RWPE2 (cell line): ENCODE data around the gene ZGPAT.

Experiments used
- ATAC-seq: fragments of 200-7000 bp; cut with Tn5 transposase; 3 replicates; pipeline ENCODE4 v1.9.1; 2021; ENCODE audit warnings: low read depth
- DNase-seq: peaks from one replicate; pipeline ENCODE4 v3.0.0-alpha.2; 2020; ENCODE audit warnings: low spot score
- H3K27ac ChIP-seq: fragments of 450-650 bp; 2 replicates; pipeline ENCODE4 v1.5.1; 2017; ENCODE audit warnings: mild to moderate bottlenecking; ENCODE audit not compliant: poor library complexity, severe bottlenecking
- H3K27me3 ChIP-seq: fragments of 250-450 bp; sonication (Bioruptor Pico); 2 replicates; pipeline ENCODE4 v1.5.1; 2021; ENCODE audit warnings: mild to moderate bottlenecking, moderate library complexity; ENCODE audit not compliant: insufficient read depth, poor library complexity, severe bottlenecking
- H3K36me3 ChIP-seq: fragments of 250-450 bp; sonication (Bioruptor Pico); 2 replicates; pipeline ENCODE4 v1.5.1; 2020; ENCODE audit warnings: low read depth, mild to moderate bottlenecking, moderate library complexity
- H3K4me1 ChIP-seq: fragments of 250-450 bp; sonication (Bioruptor Pico); 2 replicates; pipeline ENCODE4 v1.5.1; 2021; ENCODE audit warnings: mild to moderate bottlenecking, moderate library complexity; ENCODE audit not compliant: insufficient read depth, poor library complexity, severe bottlenecking
- H3K4me3 ChIP-seq: fragments of 250-450 bp; sonication (Bioruptor Pico); 2 replicates; pipeline ENCODE4 v1.5.1; 2021; ENCODE audit warnings: mild to moderate bottlenecking, moderate library complexity; ENCODE audit not compliant: severe bottlenecking
- H3K9me3 ChIP-seq: fragments of 250-450 bp; sonication (Bioruptor Pico); 2 replicates; pipeline ENCODE4 v1.5.1; 2021; ENCODE audit warnings: mild to moderate bottlenecking, moderate library complexity; ENCODE audit not compliant: severe bottlenecking
- TF ChIP-seq, protein P1 (sequence below): fragments of 450-650 bp; IDR thresholded peaks from one replicate; pipeline ENCODE4 v1.5.1; 2017; ENCODE audit warnings: mild to moderate bottlenecking, moderate library complexity; ENCODE audit not compliant: poor library complexity, severe bottlenecking

ZGPAT gene

GRCh38 chr20:63696628-63697356 is 11.0 kb upstream of the ZGPAT start, which contains the start of gene TNFRSF6B:
TNFRSF6B (plus strand) TSS chr20:63696652; CDS start chr20:63696768, 116 bp downstream.
- TF ChIP-seq, protein P1, sequence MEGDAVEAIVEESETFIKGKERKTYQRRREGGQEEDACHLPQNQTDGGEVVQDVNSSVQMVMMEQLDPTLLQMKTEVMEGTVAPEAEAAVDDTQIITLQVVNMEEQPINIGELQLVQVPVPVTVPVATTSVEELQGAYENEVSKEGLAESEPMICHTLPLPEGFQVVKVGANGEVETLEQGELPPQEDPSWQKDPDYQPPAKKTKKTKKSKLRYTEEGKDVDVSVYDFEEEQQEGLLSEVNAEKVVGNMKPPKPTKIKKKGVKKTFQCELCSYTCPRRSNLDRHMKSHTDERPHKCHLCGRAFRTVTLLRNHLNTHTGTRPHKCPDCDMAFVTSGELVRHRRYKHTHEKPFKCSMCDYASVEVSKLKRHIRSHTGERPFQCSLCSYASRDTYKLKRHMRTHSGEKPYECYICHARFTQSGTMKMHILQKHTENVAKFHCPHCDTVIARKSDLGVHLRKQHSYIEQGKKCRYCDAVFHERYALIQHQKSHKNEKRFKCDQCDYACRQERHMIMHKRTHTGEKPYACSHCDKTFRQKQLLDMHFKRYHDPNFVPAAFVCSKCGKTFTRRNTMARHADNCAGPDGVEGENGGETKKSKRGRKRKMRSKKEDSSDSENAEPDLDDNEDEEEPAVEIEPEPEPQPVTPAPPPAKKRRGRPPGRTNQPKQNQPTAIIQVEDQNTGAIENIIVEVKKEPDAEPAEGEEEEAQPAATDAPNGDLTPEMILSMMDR = no peak
- Histone ChIP-seq H3K27ac (peak within 1 kb of the TSS; percentile 96), H3K36me3 (peaks cover 49% of the 10 kb centered on the region), H3K4me3 (peak within 1 kb of the TSS; percentile 44), H3K9me3 (no peaks in the 10 kb centered on the region), H3K27me3 (no peaks in the 10 kb centered on the region), H3K4me1 (peaks cover 32% of the 10 kb centered on the region)
- peak; percentile 91 for DNase-seq
- ATAC-seq = peak; percentile 1

- peak overlapping the region; percentile 96 for H3K27ac ChIP-seq
- H3K36me3 ChIP-seq = peaks cover 49% of the 10 kb centered on the region
- H3K27me3 ChIP-seq = no peaks in the 10 kb centered on the region
- no peaks in the 10 kb centered on the region for H3K9me3 ChIP-seq
- TF ChIP-seq, protein P1 = peak; percentile 28
- DNase-seq = peak; percentile 88
- H3K4me1 ChIP-seq = peaks cover 32% of the 10 kb centered on the region
- peak overlapping the region; percentile 44 for H3K4me3 ChIP-seq
- ATAC-seq = peak; percentile 14
Measured at GRCh38 chr20:63697357-63697867, 10.4 kb upstream of the ZGPAT start.

DNA sequence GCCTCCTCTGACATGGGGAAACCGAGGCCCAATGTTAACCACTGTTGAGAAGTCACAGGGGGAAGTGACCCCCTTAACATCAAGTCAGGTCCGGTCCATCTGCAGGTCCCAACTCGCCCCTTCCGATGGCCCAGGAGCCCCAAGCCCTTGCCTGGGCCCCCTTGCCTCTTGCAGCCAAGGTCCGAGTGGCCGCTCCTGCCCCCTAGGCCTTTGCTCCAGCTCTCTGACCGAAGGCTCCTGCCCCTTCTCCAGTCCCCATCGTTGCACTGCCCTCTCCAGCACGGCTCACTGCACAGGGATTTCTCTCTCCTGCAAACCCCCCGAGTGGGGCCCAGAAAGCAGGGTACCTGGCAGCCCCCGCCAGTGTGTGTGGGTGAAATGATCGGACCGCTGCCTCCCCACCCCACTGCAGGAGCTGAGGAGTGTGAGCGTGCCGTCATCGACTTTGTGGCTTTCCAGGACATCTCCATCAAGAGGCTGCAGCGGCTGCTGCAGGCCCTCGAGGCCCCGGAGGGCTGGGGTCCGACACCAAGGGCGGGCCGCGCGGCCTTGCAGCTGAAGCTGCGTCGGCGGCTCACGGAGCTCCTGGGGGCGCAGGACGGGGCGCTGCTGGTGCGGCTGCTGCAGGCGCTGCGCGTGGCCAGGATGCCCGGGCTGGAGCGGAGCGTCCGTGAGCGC is 9.8 kb upstream of the ZGPAT start:
- H3K4me1 ChIP-seq = peaks cover 32% of the 10 kb centered on the region
- H3K4me3 ChIP-seq = peak overlapping the region; percentile 44
- H3K27me3 ChIP-seq = no peaks in the 10 kb centered on the region
- peak overlapping the region; percentile 96 for H3K27ac ChIP-seq
- TF ChIP-seq, protein P1 = no peak
- peaks cover 49% of the 10 kb centered on the region for H3K36me3 ChIP-seq
- H3K9me3 ChIP-seq = no peaks in the 10 kb centered on the region
- DNase-seq (peak; percentile 89), ATAC-seq (no peak)

DNA sequence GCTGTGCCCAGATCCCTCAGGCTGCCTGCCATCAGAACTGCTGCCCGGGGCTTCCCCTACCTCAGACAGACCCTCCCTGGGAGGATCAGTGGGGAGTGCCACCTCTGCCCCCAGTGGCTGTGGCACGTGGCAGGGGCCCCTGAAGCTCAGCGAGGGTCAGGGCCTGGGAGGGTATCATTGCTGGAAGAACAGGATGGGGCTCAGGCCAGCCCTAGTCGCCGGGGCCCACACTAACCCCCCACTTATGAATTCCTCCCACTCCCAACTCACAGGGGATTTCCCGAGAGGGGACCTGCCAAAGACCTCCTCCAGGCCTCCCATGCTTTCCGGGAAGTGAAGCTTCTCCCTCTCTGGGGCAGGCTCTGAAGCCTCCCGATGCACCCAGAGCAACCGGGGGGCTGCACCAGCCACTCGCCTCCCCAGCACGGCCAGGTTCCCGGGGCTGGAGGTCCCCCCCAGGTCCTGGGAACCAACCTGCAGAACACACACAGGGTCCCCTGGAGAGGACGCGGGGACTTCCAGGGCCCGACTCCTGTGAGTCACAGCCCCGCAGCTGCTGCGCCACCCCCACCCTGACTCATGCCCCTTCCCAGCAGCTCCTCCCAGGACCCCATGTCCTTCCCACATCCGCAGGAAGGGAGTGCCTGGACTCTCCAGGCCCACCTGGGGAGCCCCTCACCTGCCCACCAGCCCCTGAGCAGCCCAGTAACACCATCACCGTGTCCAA is 8.9 kb upstream of the ZGPAT start:
- DNase-seq (peak; percentile 100), ATAC-seq (peak; percentile 50)
- Histone ChIP-seq H3K27ac (peak overlapping the region; percentile 96), H3K4me1 (peaks cover 32% of the 10 kb centered on the region), H3K4me3 (peak overlapping the region; percentile 44), H3K36me3 (peaks cover 46% of the 10 kb centered on the region), H3K27me3 (no peaks in the 10 kb centered on the region), H3K9me3 (no peaks in the 10 kb centered on the region)
- TF ChIP-seq, protein P1 = no peak
